Right lobe of liver (tissue), 6 donors: ENCODE results near the gene RAB36. TPM values are rescaled to one million over a fixed set of nuclear protein-coding genes. Genes with fewer than 3 reads are reported as not detected.
"Not testable (repeated sequence)": the region's sequence is repeated elsewhere in the genome, so short reads cannot be mapped to it uniquely, and the experiment has no call there.

Experiments
- ATAC-seq, 4 donors: fragments of 200-7000 bp; cut with Tn5 transposase; one replicate each; pipeline ENCODE4 v1.9.1; 2020; ENCODE audit warnings: mild to moderate bottlenecking in 4 of 4, moderate library complexity in 4 of 4
- DNase-seq, 3 donors: peaks; one replicate each; pipeline ENCODE4 v3.0.0-alpha.2; 2020
- H3K27ac ChIP-seq, 3 donors: fragments of 200-600 bp; one replicate each; pipeline ENCODE4 v1.8.0; 2022
- H3K27me3 ChIP-seq, 2 donors: fragments of 200-600 bp; one replicate each; pipeline ENCODE4 v1.8.0; 2022
- H3K36me3 ChIP-seq, 4 donors: fragments of 200-600 bp; sonication (generic) in 1 of 4; one replicate each; pipeline versions ENCODE4 v1.5.1 to v1.8.0; 2017 to 2022; ENCODE audit warnings: control low read depth in 1 of 4
- H3K4me1 ChIP-seq, 4 donors: fragments of 200-600 bp; sonication (generic) in 1 of 4; one replicate each; pipeline versions ENCODE4 v1.5.1 to v1.8.0; 2017 to 2022; ENCODE audit warnings: control low read depth in 1 of 4
- H3K4me3 ChIP-seq, 3 donors: fragments of 200-600 bp; one replicate each; pipeline ENCODE4 v1.8.0; 2022
- H3K9me3 ChIP-seq, 4 donors: fragments of 200-600 bp; sonication (generic) in 1 of 4; one replicate each; pipeline versions ENCODE4 v1.5.1 to v1.8.0; 2017 to 2022; ENCODE audit warnings: control low read depth in 1 of 4
- POLR2A ChIP-seq: fragments of 450-650 bp; IDR thresholded peaks from one replicate; pipeline ENCODE4 v1.6.1; 2017; ENCODE audit warnings: antibody characterized with exemption, mild to moderate bottlenecking
- WGBS: methylation state at CpG from one replicate; pipeline ENCODE4 v1.1.6; 2018; ENCODE audit warnings: low coverage, low lambda C conversion rate; ENCODE audit not compliant: insufficient coverage; ENCODE audit errors: missing lambda C conversion rate; 5-methylcytosine and 5-hydroxymethylcytosine counted together
- intact Hi-C, 2 donors: fragments of 100-400 bp; cut with DNase I; formaldehyde crosslinking; loops; one replicate each; pipeline versions ENCODE4 v1.11.2 to v1.14.1; 2022
- total RNA-seq, 6 experiments: library from RNA; depleted of rRNA in 2 of 6; stranded (reverse); fragments of >200 nt in 2 of 6; fragmentation: NEBNext Ultra II Directional in 3 of 6; extraction: Animal tissue kit (Norgen Biotek cat#: 25700) in 3 of 6; gene quantifications; one replicate each; pipeline versions ENCODE4 v1.1.0 to v1.2.4, GENCODE V29; 2016 to 2023
- TF ChIP-seq, protein P1 (sequence below), 4 donors: fragments of 200-600 bp in 3 of 4; fragments of 450-650 bp in 1 of 4; IDR thresholded peaks; one replicate each; pipeline versions ENCODE4 v1.5.1 to v1.8.0; 2016 to 2022; ENCODE audit warnings: antibody characterized with exemption in 4 of 4, mild to moderate bottlenecking in 2 of 4
- donor health status: DM: no; HTN: yes; CAD: no.
- donor health status: DM: no; HTN: no; CAD: no.
- donor health status: DM: no; HTN: no; CAD: no.
- donor health status: DM: no; HTN: yes; CAD: no.
- donor health status: DM: no; HTN: yes; CAD: no.

The RAB36 gene
- total RNA-seq, 6 experiments from 2014 or later, result 0.07 to 0.65 (median 0.19) TPM

DNA sequence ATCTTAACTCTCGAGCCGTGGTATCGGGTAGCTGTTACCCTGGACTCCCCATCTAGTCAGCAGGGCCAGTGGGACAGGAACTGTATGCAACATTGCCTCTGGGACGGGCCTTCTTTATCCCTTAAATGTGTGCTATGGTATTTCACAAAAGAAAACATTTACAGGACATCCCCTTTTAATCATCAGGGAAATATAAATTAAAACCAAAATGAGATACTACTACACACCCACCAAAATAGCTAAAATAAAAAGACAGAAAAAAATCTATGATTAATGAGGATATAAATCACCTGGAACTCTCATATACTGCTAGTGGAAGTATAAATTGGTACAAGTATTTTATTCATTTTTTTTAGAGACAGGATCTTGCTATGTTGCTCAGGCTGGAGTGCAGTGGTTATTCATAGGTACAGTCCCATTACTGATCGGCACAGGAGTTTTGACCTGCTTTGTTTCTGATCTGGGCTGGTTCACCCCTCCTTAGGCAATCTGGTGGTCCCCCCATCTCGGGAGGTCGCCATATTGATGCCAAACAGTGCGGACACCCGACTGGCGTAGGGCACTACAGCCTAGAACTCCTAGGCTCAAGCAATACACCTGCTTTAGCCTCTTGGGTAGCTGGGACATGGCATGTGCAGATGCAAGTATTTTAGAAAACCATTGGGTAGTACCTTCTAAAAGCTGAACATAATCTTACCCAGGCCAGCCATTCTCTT, 12.7 kb upstream of the RAB36 start:
- H3K9me3 ChIP-seq, result no peaks in the 10 kb centered on the region
- H3K4me1 ChIP-seq, result peaks cover 0 to 7% (median 0%) of the 10 kb centered on the region in 4 donors
- no peak overlapping the region for H3K27ac ChIP-seq
- DNase-seq (no peak), ATAC-seq (no peak)
- H3K27me3 ChIP-seq, result no peaks in the 10 kb centered on the region
- no peaks in the 10 kb centered on the region for H3K36me3 ChIP-seq
- TF ChIP-seq POLR2A, result no peak
- TF ChIP-seq, protein P1, sequence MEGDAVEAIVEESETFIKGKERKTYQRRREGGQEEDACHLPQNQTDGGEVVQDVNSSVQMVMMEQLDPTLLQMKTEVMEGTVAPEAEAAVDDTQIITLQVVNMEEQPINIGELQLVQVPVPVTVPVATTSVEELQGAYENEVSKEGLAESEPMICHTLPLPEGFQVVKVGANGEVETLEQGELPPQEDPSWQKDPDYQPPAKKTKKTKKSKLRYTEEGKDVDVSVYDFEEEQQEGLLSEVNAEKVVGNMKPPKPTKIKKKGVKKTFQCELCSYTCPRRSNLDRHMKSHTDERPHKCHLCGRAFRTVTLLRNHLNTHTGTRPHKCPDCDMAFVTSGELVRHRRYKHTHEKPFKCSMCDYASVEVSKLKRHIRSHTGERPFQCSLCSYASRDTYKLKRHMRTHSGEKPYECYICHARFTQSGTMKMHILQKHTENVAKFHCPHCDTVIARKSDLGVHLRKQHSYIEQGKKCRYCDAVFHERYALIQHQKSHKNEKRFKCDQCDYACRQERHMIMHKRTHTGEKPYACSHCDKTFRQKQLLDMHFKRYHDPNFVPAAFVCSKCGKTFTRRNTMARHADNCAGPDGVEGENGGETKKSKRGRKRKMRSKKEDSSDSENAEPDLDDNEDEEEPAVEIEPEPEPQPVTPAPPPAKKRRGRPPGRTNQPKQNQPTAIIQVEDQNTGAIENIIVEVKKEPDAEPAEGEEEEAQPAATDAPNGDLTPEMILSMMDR (IDR thresholded peaks at IDR 0.05), result no peak
- H3K4me3 ChIP-seq, result no peak overlapping the region
- 76% methylated on average over 7 of the region's 10 CpGs for WGBS
- intact Hi-C loops, result no loop called here

DNA sequence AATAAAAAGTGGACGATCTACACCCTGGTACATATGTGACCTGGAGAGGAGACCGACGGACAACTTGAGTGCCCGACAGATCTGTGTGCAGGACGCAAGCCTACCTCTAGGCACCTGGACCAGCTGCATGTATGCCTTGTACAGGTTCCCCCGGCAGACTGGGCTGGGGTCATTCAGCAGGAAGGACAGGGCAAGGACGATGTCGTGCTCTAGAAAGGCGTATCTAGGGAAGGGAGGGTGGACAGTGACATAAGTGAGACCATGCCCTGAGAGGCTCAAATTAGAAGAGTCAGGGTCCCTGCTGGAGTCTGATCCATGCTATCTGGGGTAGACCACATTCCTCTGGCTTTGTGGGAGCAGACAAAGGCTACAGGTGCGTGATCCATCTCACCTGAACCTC, 11.4 kb upstream of the RAB36 start:
- H3K4me3 ChIP-seq, result no peak overlapping the region
- no peaks in the 10 kb centered on the region for H3K36me3 ChIP-seq
- no peak overlapping the region for H3K27ac ChIP-seq
- 76% methylated on average over 5 of the region's 10 CpGs for WGBS
- TF ChIP-seq POLR2A, result no peak
- TF ChIP-seq, protein P1 (IDR thresholded peaks at IDR 0.05), result no peak
- no peaks in the 10 kb centered on the region for H3K9me3 ChIP-seq
- H3K4me1 ChIP-seq, result no peaks in the 10 kb centered on the region
- H3K27me3 ChIP-seq, result no peaks in the 10 kb centered on the region
- DNase-seq (no peak), ATAC-seq (no peak)
- intact Hi-C loops, result no loop called here

DNA sequence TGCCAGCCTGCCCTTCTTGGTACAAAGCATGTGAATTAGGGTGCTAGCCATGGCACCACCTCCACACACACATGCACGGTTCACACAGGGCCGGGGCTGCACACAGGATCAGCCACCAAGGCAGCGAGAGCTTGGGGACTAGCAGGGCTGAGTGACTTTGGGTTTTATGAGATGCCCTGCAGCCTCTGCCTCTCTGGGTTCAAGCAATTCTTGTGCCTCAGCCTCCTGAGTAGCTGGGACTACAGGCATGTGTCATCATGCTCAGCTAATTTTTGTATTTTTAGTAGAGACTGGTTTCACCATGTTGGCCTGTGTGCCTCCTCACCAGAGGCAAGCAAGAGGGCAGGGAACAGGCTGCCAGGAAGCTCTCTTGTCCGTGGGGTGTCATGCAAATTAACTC, 8.3 kb upstream of the RAB36 start:
- H3K36me3 ChIP-seq, H3K4me1 ChIP-seq, ATAC-seq, intact Hi-C loops, H3K9me3 ChIP-seq, H3K27me3 ChIP-seq, H3K27ac ChIP-seq, H3K4me3 ChIP-seq: not testable (repeated sequence)
- WGBS, result 80% methylated on average over 2 of the region's 4 CpGs
- peak in 2 of 3 donors; percentile 7 to 42 for DNase-seq

DNA sequence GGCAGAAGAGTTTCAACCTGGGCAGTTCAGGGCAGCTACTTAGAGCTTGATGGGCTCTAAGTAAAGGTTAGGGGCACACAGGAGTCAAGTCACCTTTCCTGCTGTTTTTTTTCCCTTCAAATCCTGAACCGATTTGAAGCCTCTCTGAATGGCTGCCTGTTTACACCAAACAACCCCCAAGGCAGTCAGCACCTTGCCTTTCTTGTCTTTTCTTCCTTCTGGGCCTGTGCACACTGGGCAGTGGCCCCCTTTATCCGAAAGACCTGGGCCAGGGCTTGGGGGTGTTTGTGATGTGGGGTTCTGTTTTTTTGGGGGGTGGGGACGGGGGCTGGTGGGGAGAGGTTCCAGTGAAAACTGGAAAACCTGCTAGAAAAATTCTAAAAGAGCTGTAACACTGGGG, 7.8 kb upstream of the RAB36 start:
- Histone ChIP-seq H3K27me3 (no peaks in the 10 kb centered on the region), H3K9me3 (no peaks in the 10 kb centered on the region), H3K4me3 (no peak overlapping the region), H3K36me3 (no peaks in the 10 kb centered on the region), H3K27ac (no peak overlapping the region), H3K4me1 (peaks cover 0 to 4% (median 2%) of the 10 kb centered on the region in 4 donors)
- DNase-seq, result no peak
- intact Hi-C loops, result no loop called here
- 29% methylated on average over 3 of the region's 3 CpGs for WGBS
- ATAC-seq, result no peak
- TF ChIP-seq POLR2A, result no peak
- TF ChIP-seq, protein P1 (IDR thresholded peaks at IDR 0.05), result no peak

DNA sequence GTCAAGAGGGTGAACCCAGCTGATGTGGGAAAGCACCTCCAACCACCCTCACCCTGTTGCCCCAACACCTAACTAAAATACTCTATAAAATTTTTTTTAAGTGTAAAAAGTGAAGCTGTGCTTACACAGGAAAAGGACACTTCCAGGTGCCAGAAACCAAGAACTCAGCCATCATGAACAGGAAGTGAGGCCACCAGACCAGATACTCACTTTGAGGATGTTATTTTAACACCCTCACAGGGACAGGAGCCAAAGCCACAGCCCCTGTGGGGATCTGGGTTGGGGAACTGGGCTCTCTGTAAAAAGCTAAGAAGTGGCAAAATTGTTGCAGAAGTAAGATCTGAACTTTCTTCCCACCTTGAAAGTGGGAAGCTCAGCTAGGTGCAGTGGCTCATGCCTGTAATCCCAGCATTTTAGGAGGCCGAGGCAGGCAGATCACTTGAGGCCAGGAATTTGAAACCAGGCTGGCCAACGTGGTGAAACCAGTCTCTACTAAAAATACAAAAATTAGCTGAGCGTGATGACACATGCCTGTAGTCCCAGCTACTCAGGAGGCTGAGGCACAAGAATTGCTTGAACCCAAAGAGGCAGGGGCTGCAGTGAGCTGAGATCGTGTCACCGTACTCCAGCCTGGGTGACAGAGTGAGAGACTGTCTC, 7.2 kb upstream of the RAB36 start:
- ATAC-seq, result peak in 1 of 4 donors; percentile 10
- H3K4me1 ChIP-seq, result peaks cover 0 to 7% (median 5%) of the 10 kb centered on the region in 4 donors
- H3K4me3 ChIP-seq, result no peak overlapping the region
- intact Hi-C loops, result no loop called here
- no peak overlapping the region for H3K27ac ChIP-seq
- 50% methylated on average over 4 of the region's 5 CpGs for WGBS
- no peaks in the 10 kb centered on the region for H3K9me3 ChIP-seq
- TF ChIP-seq POLR2A, result no peak
- TF ChIP-seq, protein P1 (IDR thresholded peaks at IDR 0.05), result no peak
- no peaks in the 10 kb centered on the region for H3K36me3 ChIP-seq
- no peaks in the 10 kb centered on the region for H3K27me3 ChIP-seq
- peak in 1 of 3 donors; percentile 38 for DNase-seq
